ENCODE results near the gene ATXN7L1.

The ATXN7L1 gene

GRCh38 chr7:105876964-105877601 is 684 bp upstream of the ATXN7L1 start (continued):
- TF ChIP-seq ZNF280D (tag by site-specific recombination; IDR thresholded peaks at IDR 0.05) = no peak
- TF ChIP-seq ZBTB7A (tag by site-specific recombination; IDR thresholded peaks at IDR 0.05; ENCODE audit: low read depth) = 0 out of 2 replicates have a peak, but pooled peaks have one; percentile 54
- TF ChIP-seq ZNF391 (tag by site-specific recombination; IDR thresholded peaks at IDR 0.05; ENCODE audit: borderline replicate concordance, low read depth) = no peak
- TF ChIP-seq ZNF501 (tag by site-specific recombination; IDR thresholded peaks at IDR 0.05) = no peak; the same call in 1 of the 2 replicates
- no peak for TF ChIP-seq ZNF404 (tag by site-specific recombination; IDR thresholded peaks at IDR 0.05)
- 0 out of 2 replicates have a peak, but pooled peaks have one; percentile 15 for TF ChIP-seq ZNF24 (tag by site-specific recombination; IDR thresholded peaks at IDR 0.05)
- peak; percentile 77 for TF ChIP-seq ZNF335 (tag by site-specific recombination; conservative IDR thresholded peaks at IDR 0.05)
- TF ChIP-seq MZF1 (tag by site-specific recombination; IDR thresholded peaks at IDR 0.05; ENCODE audit: borderline replicate concordance) = no peak
- TF ChIP-seq ZNF354C (tag by site-specific recombination; IDR thresholded peaks at IDR 0.05; ENCODE audit: borderline replicate concordance, low read depth) = no peak
- TF ChIP-seq ZNF423 (tag by site-specific recombination; IDR thresholded peaks at IDR 0.05) = no peak
- TF ChIP-seq ZNF473 (tag by site-specific recombination; IDR thresholded peaks at IDR 0.05) = no peak
- no peak for TF ChIP-seq ZNF585B (tag by site-specific recombination; IDR thresholded peaks at IDR 0.05)
- 0 out of 2 replicates have a peak, but pooled peaks have one; percentile 28 for TF ChIP-seq KLF17 (tag by site-specific recombination; IDR thresholded peaks at IDR 0.05)
- no peak for TF ChIP-seq GFI1B (tag by site-specific recombination; IDR thresholded peaks at IDR 0.05)
- no peak for TF ChIP-seq MYNN (tag by site-specific recombination; IDR thresholded peaks at IDR 0.05; ENCODE audit: borderline replicate concordance)
- TF ChIP-seq ZNF341 (tag by site-specific recombination; IDR thresholded peaks at IDR 0.05; ENCODE audit: low read depth) = 0 out of 2 replicates have a peak, but pooled peaks have one; percentile 10
- no peak for TF ChIP-seq PRDM4 (tag by site-specific recombination; IDR thresholded peaks at IDR 0.05)
- no peak for TF ChIP-seq ZNF558 (tag by site-specific recombination; IDR thresholded peaks at IDR 0.05)
- TF ChIP-seq ZBTB8A (tag by site-specific recombination; IDR thresholded peaks at IDR 0.05) = peak; percentile 96
- TF ChIP-seq ZNF701 (tag by site-specific recombination; IDR thresholded peaks at IDR 0.05) = no peak
- TF ChIP-seq REST (tag by site-specific recombination; IDR thresholded peaks at IDR 0.05) = no peak
- no peak for TF ChIP-seq ZNF629 (tag by site-specific recombination; IDR thresholded peaks at IDR 0.05)
- TF ChIP-seq ZNF184 (tag by site-specific recombination; IDR thresholded peaks at IDR 0.05) = no peak
- TF ChIP-seq BCL11A (tag by site-specific recombination; IDR thresholded peaks at IDR 0.05; ENCODE audit: low read depth) = no peak
- TF ChIP-seq ZNF561 (tag by site-specific recombination; IDR thresholded peaks at IDR 0.05; ENCODE audit: borderline replicate concordance) = 0 out of 2 replicates have a peak, but pooled peaks have one; percentile 49
- TF ChIP-seq SP3 (tag by site-specific recombination; IDR thresholded peaks at IDR 0.05) = no peak
- no peak for TF ChIP-seq ZNF23 (tag by site-specific recombination; IDR thresholded peaks at IDR 0.05; ENCODE audit: borderline replicate concordance)
- no peak for TF ChIP-seq ZNF488 (tag by site-specific recombination; IDR thresholded peaks at IDR 0.05)
- TF ChIP-seq ZNF830 (tag by site-specific recombination; IDR thresholded peaks at IDR 0.05; ENCODE audit: low read depth) = no peak
- no peak for TF ChIP-seq ZNF768 (tag by site-specific recombination; IDR thresholded peaks at IDR 0.05)

All from HEK293 (cell line).